OCI-LY7 (cell line): ENCODE measurements around the gene ZBTB39. TPM values are rescaled to one million over a fixed set of nuclear protein-coding genes. Genes with fewer than 3 reads are reported as not detected.

Experiments used
- BruUV-seq: library from RNA; stranded (reverse); fragments of 400-500 nt; replicated peaks from 2 replicates; lab custom pipeline; 2021; lab: Mats Ljungman, UMichigan
- CTCF ChIA-PET: fragments of 300-600 bp; sonication (Branson Sonifier 250); formaldehyde crosslinking; loops from one replicate; lab custom pipeline; 2022; ENCODE audit warnings: antibody characterized with exemption; ENCODE audit not compliant: unreplicated experiment; lab: Charles Lee
- POLR2A ChIA-PET: fragments of 300-600 bp; sonication (Branson Sonifier 250); formaldehyde crosslinking; loops from one replicate; lab custom pipeline; 2022; ENCODE audit warnings: antibody characterized with exemption; lab: Charles Lee
- DNase-seq: peaks from one replicate; pipeline ENCODE4 v3.0.0-alpha.2; 2015; ENCODE audit warnings: low spot score
- H2AFZ ChIP-seq: fragments of 200-600 bp; sonication (generic), shearing (Covaris generic); 2 replicates; pipeline ENCODE4 v1.6.1; 2014; ENCODE audit warnings: mild to moderate bottlenecking, antibody characterized with exemption, low read length, moderate library complexity
- H3K27ac ChIP-seq: fragments of 200-600 bp; sonication (generic); 2 replicates; pipeline ENCODE4 v1.5.1; 2014; ENCODE audit warnings: mixed run types, low read depth, mild to moderate bottlenecking, moderate library complexity, low read length, inconsistent platforms; ENCODE audit not compliant: poor library complexity, severe bottlenecking
- H3K36me3 ChIP-seq: fragments of 200-600 bp; sonication (generic); 2 replicates; pipeline ENCODE4 v1.6.1; 2014; ENCODE audit warnings: mild to moderate bottlenecking, antibody characterized with exemption, low read length, moderate library complexity, mixed read lengths; ENCODE audit not compliant: insufficient read depth
- H3K4me1 ChIP-seq: fragments of 200-600 bp; sonication (generic); 2 replicates; pipeline ENCODE4 v1.5.1; 2014; ENCODE audit warnings: mild to moderate bottlenecking, low read length; ENCODE audit not compliant: insufficient read depth, poor library complexity, severe bottlenecking
- H3K4me2 ChIP-seq: fragments of 200-600 bp; sonication (generic); 2 replicates; pipeline ENCODE4 v1.6.1; 2014; ENCODE audit warnings: mild to moderate bottlenecking, low read length
- H3K4me3 ChIP-seq: fragments of 200-600 bp; sonication (generic); 2 replicates; pipeline ENCODE4 v1.5.1; 2014; ENCODE audit warnings: mild to moderate bottlenecking, low read depth, low read length; ENCODE audit not compliant: poor library complexity, severe bottlenecking
- H3K79me2 ChIP-seq: fragments of 200-600 bp; sonication (generic); 2 replicates; pipeline ENCODE4 v1.6.1; 2016; ENCODE audit warnings: low read depth, mild to moderate bottlenecking, low read length, moderate library complexity, mixed read lengths; ENCODE audit not compliant: insufficient read depth
- H3K9me2 ChIP-seq: fragments of 200-600 bp; sonication (generic); 2 replicates; pipeline ENCODE4 v1.6.1; 2016; ENCODE audit warnings: mild to moderate bottlenecking, low read length, mixed read lengths; ENCODE audit not compliant: insufficient read depth
- H3K9me3 ChIP-seq: fragments of 200-600 bp; sonication (generic); 2 replicates; pipeline ENCODE4 v1.6.1; 2014; ENCODE audit warnings: mild to moderate bottlenecking, mixed run types, low read length, mixed read lengths
- H4K20me1 ChIP-seq: fragments of 200-600 bp; sonication (generic); 2 replicates; pipeline ENCODE4 v1.6.1; 2014; ENCODE audit warnings: mild to moderate bottlenecking, antibody characterized with exemption, low read length, moderate library complexity, mixed read lengths; ENCODE audit not compliant: insufficient read depth
- CTCF ChIP-seq: fragments of 200-600 bp; sonication (generic); conservative IDR thresholded peaks from 2 replicates; pipeline ENCODE4 v1.5.1; 2014; ENCODE audit warnings: mild to moderate bottlenecking, antibody characterized with exemption, low read length, moderate library complexity, mixed read lengths
- EZH2phosphoT487 ChIP-seq: fragments of 200-600 bp; sonication (generic); IDR thresholded peaks from 2 replicates; pipeline ENCODE4 v1.6.1; 2018; ENCODE audit warnings: low read depth, borderline replicate concordance, mild to moderate bottlenecking, mixed run types, antibody characterized with exemption, low read length, moderate library complexity, mixed read lengths
- intact Hi-C: fragments of 100-400 bp; cut with micrococcal nuclease; formaldehyde crosslinking; loops from one replicate; pipeline ENCODE4 v1.10.0; 2022; ENCODE audit not compliant: unreplicated experiment
- total RNA-seq, 2 experiments: library from RNA; depleted of rRNA in 1 of 2; stranded (reverse); fragments of >200 nt in 1 of 2; shearing (Covaris generic) in 1 of 2; gene quantifications; 2 replicates each; pipeline ENCODE4 v1.2.3, GENCODE V29; 2014 to 2022

ZBTB39 gene
- total RNA-seq, 2 experiments from 2014 or later, result 10.0 to 10.9 TPM

- no peaks in the 10 kb centered on the region for H3K9me2 ChIP-seq
- BruUV-seq, result no TSS peak
- H4K20me1 ChIP-seq, result no peaks in the 10 kb centered on the region
- DNase-seq, result no peak
- H3K36me3 ChIP-seq, result no peaks in the 10 kb centered on the region
- no peak overlapping the region for H3K4me2 ChIP-seq
- ChIA-PET CTCF (interaction anchor here (1.1 kb wide), 1 partner anchor 10 kb away, joined by 3 read pairs; no protein-coding TSS in a partner anchor), POLR2A (interaction anchor here (0.6 to 0.9 kb wide), 3 partner anchors 8 to 379 kb away, joined by 3 to 4 read pairs (median 4); partner anchors contain the start of gene STAT6)
- peaks cover 5% of the 10 kb centered on the region for H3K4me1 ChIP-seq
- no peak overlapping the region for H3K27ac ChIP-seq
- no peak overlapping the region for H3K4me3 ChIP-seq
- no peak overlapping the region for H2AFZ ChIP-seq
- TF ChIP-seq EZH2phosphoT487 (no peak), CTCF (no peak)
- no peaks in the 10 kb centered on the region for H3K79me2 ChIP-seq
- no peaks in the 10 kb centered on the region for H3K9me3 ChIP-seq
- intact Hi-C loops, result no loop called here
These were observed 5.4 kb upstream of the ZBTB39 start for GRCh38 chr12:57011438-57012424.

GRCh38 chr12:57010627-57011247 lies 4.4 kb upstream of the ZBTB39 start:
- ChIA-PET CTCF (interaction anchor here (1.1 kb wide), 1 partner anchor 9 kb away, joined by 3 read pairs; no protein-coding TSS in a partner anchor), POLR2A (interaction anchor here (0.6 to 0.9 kb wide), 3 partner anchors 53 to 380 kb away, joined by 3 to 4 read pairs (median 3); partner anchors contain the start of genes RDH16 and STAT6)
- DNase-seq, result no peak
- BruUV-seq, result no TSS peak
- Histone ChIP-seq H3K27ac (no peak overlapping the region), H3K9me3 (no peaks in the 10 kb centered on the region), H3K4me2 (no peak overlapping the region), H3K4me1 (peaks cover 7% of the 10 kb centered on the region), H4K20me1 (no peaks in the 10 kb centered on the region), H3K36me3 (no peaks in the 10 kb centered on the region), H3K79me2 (peaks cover 2% of the 10 kb centered on the region; the same call in 1 of the 2 replicates), H3K9me2 (no peaks in the 10 kb centered on the region), H2AFZ (no peak overlapping the region), H3K4me3 (no peak overlapping the region)
- no peak for TF ChIP-seq CTCF
- TF ChIP-seq EZH2phosphoT487, result no peak
- intact Hi-C loops, result no loop called here
